AG10803 (cell line): ENCODE measurements around the gene CNRIP1.

ENCODE experiments used
- DNase-seq: peaks from one replicate; pipeline ENCODE4 v3.0.0; 2010; ENCODE audit warnings: low read depth
- H3K4me3 ChIP-seq: 2 replicates; pipeline ENCODE4 v1.5.1; 2011; ENCODE audit warnings: mild to moderate bottlenecking, low read length, control low read depth
- CTCF ChIP-seq: conservative IDR thresholded peaks from 2 replicates; pipeline ENCODE4 v1.5.1; 2011; ENCODE audit warnings: mild to moderate bottlenecking, low read length, control low read depth, inconsistent platforms

Gene CNRIP1

GRCh38 chr2:68341062-68341329 is 21.2 kb upstream of the CNRIP1 start:
- DNase-seq, result no peak
- no peak overlapping the region for H3K4me3 ChIP-seq
- TF ChIP-seq CTCF, result no peak

- DNase-seq, result no peak
- no peak for TF ChIP-seq CTCF
- no peak overlapping the region for H3K4me3 ChIP-seq
Measured at GRCh38 chr2:68340226-68341061, 20.7 kb upstream of the CNRIP1 start.

DNA sequence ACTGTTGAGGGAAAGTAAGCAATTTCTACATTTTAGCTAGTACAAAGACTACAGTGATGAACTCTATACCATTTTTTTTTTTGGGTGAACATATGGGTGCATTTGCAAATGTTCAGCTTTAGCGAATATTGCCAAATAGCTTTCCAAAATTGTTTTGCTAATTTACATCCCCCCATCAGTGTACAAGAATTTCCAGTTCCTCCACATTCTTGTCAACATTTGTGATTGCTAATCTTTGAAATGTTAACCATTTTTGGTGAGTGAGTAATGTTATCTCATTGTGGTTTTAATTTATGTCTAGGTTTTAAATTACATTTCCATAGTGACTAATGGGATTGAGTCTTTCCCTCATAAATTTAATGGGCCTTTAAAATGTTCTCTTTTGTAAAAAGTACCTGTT is 16.4 kb upstream of the CNRIP1 start:
- DNase-seq, result peak; percentile 54
- H3K4me3 ChIP-seq, result no peak overlapping the region
- TF ChIP-seq CTCF, result no peak

DNA sequence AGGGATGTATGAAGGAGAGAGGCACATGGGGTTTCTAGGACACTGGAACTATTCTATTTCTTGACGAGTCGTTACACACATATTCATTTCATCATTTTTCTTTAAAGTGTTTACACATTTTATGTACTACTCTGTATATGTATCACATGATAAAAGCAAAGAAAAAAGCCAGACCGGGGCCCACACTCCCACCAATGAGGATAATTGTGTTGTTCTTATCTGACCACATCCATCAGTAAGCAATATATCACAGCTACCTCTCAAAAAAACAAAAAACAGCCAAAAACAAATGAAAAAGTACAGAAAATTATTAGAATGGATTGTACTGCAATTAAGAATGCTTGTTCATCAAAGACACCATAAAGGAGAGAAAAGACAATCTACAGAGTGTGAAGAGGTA is 14.2 kb upstream of the CNRIP1 start:
- DNase-seq, result no peak
- H3K4me3 ChIP-seq, result no peak overlapping the region
- TF ChIP-seq CTCF, result no peak

- TF ChIP-seq CTCF, result no peak
- DNase-seq, result no peak
- no peak overlapping the region for H3K4me3 ChIP-seq
Measured at GRCh38 chr2:68333009-68333408, 13.3 kb upstream of the CNRIP1 start.

GRCh38 chr2:68330691-68331090 is 10.9 kb upstream of the CNRIP1 start:
- H3K4me3 ChIP-seq, result no peak overlapping the region
- TF ChIP-seq CTCF, result no peak
- DNase-seq, result no peak

DNA sequence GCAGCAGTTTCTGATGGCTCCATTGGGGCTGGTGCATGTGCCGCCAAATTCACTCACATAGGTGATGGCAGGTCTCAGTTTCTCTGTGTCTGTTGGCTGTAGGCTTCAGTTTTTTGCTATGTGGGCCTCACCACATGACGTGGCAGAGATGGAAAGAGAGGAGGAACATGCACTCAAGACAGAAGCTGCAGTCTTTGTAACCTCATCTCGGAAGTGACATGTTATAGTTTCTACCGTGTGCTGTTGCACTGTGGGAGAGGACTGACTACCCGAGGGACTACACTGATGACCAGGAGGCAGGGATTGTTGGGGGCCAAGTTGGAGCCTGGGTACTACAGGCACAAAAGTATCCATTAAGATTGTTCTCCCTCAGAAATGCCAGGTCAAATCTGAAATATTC is 9.2 kb upstream of the CNRIP1 start:
- no peak for TF ChIP-seq CTCF
- no peak overlapping the region for H3K4me3 ChIP-seq
- no peak for DNase-seq
